WI38 (cell line): ENCODE data around the gene IRAK3.
A peak's percentile ranks its signal among the peaks of the same experiment; 100 is the strongest.

Source experiments
- H3K4me3 ChIP-seq: 2 replicates; pipeline ENCODE4 v1.5.1; 2011; ENCODE audit warnings: low read depth, mild to moderate bottlenecking, control low read depth, low read length
- TF ChIP-seq, protein P1 (sequence below): IDR thresholded peaks from 2 replicates; pipeline ENCODE4 v1.5.1; 2012; ENCODE audit warnings: low read depth, mild to moderate bottlenecking, control low read depth, low read length

IRAK3 gene

DNA sequence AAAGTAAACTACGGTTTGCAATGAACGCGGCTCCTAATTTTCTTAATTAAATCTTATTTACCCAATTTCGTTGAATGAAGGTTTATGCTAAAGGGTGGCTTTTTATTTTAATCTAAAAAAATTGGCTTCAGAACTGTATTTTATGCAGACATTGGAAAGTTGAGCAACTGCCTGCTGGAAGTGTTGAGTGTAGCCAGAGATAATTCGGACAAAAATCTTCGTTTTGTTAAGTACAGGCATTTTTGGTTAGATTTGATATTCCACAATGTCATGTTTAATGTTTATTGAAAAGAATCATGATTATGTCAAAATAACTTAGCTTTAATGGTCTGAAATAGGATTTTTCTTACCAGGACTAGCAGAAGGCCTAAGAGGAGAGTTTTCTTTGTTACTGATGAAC lies 875 bp downstream of the IRAK3 start:
- TF ChIP-seq, protein P1, sequence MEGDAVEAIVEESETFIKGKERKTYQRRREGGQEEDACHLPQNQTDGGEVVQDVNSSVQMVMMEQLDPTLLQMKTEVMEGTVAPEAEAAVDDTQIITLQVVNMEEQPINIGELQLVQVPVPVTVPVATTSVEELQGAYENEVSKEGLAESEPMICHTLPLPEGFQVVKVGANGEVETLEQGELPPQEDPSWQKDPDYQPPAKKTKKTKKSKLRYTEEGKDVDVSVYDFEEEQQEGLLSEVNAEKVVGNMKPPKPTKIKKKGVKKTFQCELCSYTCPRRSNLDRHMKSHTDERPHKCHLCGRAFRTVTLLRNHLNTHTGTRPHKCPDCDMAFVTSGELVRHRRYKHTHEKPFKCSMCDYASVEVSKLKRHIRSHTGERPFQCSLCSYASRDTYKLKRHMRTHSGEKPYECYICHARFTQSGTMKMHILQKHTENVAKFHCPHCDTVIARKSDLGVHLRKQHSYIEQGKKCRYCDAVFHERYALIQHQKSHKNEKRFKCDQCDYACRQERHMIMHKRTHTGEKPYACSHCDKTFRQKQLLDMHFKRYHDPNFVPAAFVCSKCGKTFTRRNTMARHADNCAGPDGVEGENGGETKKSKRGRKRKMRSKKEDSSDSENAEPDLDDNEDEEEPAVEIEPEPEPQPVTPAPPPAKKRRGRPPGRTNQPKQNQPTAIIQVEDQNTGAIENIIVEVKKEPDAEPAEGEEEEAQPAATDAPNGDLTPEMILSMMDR, result no peak
- peak overlapping the region; percentile 59 for H3K4me3 ChIP-seq

DNA sequence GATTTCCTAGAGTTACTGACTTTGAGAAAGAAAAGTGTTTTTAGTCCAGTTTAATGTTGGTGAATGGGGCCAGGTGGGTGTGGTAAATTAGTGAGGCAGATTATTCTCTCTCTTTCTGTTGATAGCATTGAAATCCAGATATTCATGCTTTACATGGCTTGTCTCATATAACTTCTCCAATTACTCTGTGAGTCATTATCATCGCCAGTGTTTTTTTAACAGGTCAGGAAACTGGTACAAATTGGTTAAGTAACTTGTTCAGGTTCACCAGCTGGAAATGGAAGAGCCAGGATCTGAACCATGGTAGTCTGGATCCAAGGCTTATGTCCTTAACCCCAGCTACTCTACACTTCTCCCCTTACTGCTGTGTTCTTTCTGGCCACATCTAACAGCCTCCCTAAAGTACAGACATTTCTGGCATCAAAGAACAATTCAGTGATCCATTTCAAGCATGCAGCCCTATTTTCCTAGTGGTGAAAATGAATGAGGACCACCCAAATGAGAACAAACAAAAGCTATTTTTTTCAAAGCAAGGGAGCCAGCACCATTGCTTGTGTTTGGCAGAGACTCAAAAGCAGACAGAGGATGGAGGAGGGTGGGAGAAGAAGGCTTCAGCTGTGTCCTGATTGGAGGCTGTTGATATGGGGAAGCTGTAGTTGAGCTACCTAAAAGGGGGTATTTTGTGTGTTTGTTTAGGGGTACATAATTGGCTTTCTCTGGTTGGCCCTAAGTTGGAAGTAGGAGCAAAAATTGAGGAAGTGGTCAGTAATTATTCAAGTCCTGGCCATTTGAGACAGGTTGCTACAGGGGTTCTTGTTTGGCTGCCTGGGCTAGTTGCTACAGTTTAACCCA lies 1.7 kb downstream of the IRAK3 start:
- H3K4me3 ChIP-seq, result no peak overlapping the region
- TF ChIP-seq, protein P1, result no peak

DNA sequence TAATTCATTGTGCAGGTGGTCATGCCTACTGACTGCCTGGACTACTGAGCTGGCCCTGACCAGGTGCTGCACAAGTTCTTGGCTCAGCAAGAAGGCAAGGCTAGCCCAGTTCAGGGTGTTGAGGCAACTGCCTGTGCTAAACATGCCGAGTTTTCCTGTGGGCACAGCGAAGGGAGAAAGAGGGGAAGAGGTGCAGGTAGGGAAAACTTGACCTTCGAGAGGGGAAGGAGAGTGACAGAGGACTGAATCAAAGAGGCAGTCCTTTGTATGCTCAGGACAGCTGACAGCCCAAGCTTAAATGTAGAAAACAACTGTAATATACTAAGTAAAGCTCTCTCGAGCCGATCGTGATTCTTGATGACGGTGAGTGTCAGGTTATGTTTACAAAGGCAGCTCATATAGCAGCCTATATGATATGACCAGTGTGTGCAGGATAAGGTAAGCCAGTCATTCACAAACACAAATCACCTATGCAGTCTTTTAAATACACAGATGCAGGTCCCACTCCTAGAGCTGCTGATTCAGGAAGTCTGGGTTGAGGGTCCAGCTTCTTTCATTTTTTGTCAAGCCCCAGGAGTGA lies 2.6 kb downstream of the IRAK3 start:
- no peak overlapping the region for H3K4me3 ChIP-seq
- TF ChIP-seq, protein P1, result no peak

DNA sequence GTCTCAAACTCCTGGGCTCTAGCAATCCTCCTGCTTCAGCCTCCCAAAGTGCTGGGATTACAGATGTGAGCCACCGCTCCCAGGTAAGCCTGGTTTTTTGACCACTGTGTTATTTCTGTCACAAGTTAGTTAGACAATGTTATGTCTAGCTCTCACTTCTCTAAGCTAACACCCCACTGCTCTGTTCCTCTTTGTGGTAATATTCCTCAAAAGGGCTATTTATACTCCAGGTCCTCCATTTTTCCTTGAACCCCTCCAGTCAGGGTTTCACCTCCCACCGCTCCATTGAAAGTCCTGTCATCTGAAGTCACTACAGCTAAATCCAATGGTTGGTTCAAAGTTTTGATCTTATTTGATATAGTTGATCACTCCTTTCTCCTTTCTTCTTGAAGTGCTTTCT lies 5.1 kb downstream of the IRAK3 start:
- no peak overlapping the region for H3K4me3 ChIP-seq
- TF ChIP-seq, protein P1, result no peak

DNA sequence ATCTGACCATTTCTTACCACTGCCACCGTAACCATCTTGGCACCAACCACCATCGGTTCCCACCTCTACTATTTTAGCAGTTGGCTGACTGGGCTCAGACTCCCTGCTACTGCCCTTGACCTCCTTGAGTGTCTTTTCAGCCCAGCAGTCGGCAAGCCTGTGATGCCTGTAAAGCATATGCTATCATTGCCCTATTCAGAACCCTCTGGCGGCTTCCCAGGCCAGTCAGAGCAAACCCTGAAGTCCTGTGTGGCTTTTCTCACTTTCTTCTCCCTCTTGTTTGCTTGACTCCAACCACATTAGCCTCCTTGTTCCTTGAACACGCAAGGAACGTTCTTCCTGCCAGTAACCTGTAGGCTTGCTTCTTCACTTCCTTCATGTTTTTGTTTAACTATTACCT lies 6.2 kb downstream of the IRAK3 start:
- TF ChIP-seq, protein P1, result no peak
- H3K4me3 ChIP-seq, result no peak overlapping the region

DNA sequence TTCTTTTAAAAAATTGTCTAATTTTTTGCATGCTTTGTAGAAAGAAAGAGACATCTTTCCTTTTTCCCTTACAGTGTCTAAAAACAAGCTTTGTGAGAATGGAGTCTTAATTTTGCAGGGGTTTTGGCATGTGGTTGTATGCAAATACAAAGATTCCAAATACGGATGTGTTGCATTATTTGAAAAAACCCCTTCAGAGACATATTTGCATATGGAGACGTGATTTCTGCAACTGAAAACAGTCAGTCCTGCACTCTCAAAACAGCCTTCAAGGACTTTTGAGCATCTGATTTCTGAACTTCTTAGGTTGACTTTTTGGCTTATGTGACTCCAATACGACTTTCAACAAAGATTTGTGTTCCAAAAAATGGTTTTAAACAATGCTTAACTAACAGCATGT lies 7.8 kb downstream of the IRAK3 start:
- TF ChIP-seq, protein P1, result no peak
- no peak overlapping the region for H3K4me3 ChIP-seq

DNA sequence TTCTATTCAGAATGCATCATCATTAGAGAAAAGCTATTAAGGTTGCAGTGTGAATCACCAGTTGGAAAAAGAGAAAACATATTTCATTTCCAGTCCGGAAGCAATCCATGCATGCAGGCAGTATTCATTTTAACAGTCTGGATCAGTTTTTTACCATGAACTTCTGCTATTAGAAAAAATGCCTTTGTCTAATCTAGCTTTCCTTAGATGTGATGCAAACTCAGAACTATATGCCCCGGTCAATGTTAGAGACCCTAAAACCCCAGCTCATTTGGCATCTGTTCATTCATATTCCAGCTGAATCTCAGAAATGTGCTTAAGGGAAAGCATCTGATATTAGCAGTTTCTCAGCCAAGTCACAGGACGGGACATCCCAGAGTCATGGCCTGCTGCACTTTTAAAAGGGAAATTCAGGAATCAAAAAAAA lies 8.5 kb downstream of the IRAK3 start:
- TF ChIP-seq, protein P1, result no peak
- no peak overlapping the region for H3K4me3 ChIP-seq
